Upper lobe of right lung (tissue), 1 donor: ENCODE results near the gene TMEM44. TPM values are rescaled to one million over a fixed set of nuclear protein-coding genes. Genes with fewer than 3 reads are reported as not detected.

Experiments
- ATAC-seq: fragments of 200-7000 bp; cut with Tn5 transposase; one replicate; pipeline ENCODE4 v1.9.1; 2020; ENCODE audit warnings: mild to moderate bottlenecking, moderate library complexity
- DNase-seq: peaks from one replicate; pipeline ENCODE4 v3.0.0-alpha.2; 2020
- H3K27ac ChIP-seq: fragments of 200-600 bp; one replicate; pipeline ENCODE4 v1.8.0; 2022
- H3K27me3 ChIP-seq: fragments of 200-600 bp; one replicate; pipeline ENCODE4 v1.8.0; 2022; ENCODE audit warnings: mild to moderate bottlenecking
- H3K36me3 ChIP-seq: fragments of 200-600 bp; one replicate; pipeline ENCODE4 v1.8.0; 2022
- H3K4me1 ChIP-seq: fragments of 200-600 bp; one replicate; pipeline ENCODE4 v1.8.0; 2022
- H3K4me3 ChIP-seq: fragments of 200-600 bp; one replicate; pipeline ENCODE4 v1.8.0; 2022; ENCODE audit warnings: mild to moderate bottlenecking
- H3K9me3 ChIP-seq: fragments of 200-600 bp; one replicate; pipeline ENCODE4 v1.8.0; 2022
- intact Hi-C: fragments of 100-400 bp; cut with DNase I; formaldehyde crosslinking; loops from one replicate; pipeline ENCODE4 v1.11.0; 2022
- total RNA-seq: library from RNA; stranded (reverse); fragmentation: NEBNext Ultra II Directional; extraction: Animal tissue kit (Norgen Biotek cat#: 25700); gene quantifications from one replicate; pipeline ENCODE4 v1.2.1, GENCODE V29; 2021
- TF ChIP-seq, protein P1 (sequence below): fragments of 200-600 bp; IDR thresholded peaks from one replicate; pipeline ENCODE4 v1.8.0; 2022; ENCODE audit warnings: antibody characterized with exemption
- donor health status: DM: no; HTN: yes; CAD: no; lungs with severe emphysema.

Gene TMEM44
- total RNA-seq, 1 donor from 2014 or later: 25.3 TPM

DNA sequence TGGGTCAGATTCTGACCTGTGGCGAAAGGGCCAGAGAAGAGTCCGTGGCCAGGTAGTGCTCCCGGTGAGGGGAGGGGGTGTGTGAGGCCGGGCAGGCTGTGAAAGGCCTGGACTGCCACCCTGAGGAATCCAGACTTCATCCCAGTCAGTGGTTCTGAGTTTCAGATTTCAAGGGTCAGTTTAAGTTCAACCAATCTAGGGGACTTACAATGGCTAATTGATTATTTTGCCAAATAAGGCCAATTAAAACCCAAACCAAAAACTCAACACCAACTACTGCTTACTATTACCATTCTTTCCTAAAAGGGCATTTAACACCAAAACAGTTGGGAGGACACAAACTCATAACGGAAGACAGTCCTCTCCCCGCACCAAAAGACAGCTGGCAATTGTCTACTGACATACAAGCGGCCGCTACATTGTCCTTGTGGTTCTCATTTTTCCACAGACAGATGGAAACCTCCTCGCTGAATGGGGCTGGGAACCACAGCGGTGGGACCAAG lies 30.5 kb downstream of the TMEM44 start:
- DNase-seq: no peak
- H3K9me3 ChIP-seq: no peaks in the 10 kb centered on the region
- intact Hi-C loops: no loop called here
- H3K36me3 ChIP-seq: no peaks in the 10 kb centered on the region
- H3K27ac ChIP-seq: no peak overlapping the region
- H3K27me3 ChIP-seq: no peaks in the 10 kb centered on the region
- TF ChIP-seq, protein P1, sequence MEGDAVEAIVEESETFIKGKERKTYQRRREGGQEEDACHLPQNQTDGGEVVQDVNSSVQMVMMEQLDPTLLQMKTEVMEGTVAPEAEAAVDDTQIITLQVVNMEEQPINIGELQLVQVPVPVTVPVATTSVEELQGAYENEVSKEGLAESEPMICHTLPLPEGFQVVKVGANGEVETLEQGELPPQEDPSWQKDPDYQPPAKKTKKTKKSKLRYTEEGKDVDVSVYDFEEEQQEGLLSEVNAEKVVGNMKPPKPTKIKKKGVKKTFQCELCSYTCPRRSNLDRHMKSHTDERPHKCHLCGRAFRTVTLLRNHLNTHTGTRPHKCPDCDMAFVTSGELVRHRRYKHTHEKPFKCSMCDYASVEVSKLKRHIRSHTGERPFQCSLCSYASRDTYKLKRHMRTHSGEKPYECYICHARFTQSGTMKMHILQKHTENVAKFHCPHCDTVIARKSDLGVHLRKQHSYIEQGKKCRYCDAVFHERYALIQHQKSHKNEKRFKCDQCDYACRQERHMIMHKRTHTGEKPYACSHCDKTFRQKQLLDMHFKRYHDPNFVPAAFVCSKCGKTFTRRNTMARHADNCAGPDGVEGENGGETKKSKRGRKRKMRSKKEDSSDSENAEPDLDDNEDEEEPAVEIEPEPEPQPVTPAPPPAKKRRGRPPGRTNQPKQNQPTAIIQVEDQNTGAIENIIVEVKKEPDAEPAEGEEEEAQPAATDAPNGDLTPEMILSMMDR: no peak
- H3K4me3 ChIP-seq: no peak overlapping the region
- no peaks in the 10 kb centered on the region for H3K4me1 ChIP-seq
- ATAC-seq: no peak

DNA sequence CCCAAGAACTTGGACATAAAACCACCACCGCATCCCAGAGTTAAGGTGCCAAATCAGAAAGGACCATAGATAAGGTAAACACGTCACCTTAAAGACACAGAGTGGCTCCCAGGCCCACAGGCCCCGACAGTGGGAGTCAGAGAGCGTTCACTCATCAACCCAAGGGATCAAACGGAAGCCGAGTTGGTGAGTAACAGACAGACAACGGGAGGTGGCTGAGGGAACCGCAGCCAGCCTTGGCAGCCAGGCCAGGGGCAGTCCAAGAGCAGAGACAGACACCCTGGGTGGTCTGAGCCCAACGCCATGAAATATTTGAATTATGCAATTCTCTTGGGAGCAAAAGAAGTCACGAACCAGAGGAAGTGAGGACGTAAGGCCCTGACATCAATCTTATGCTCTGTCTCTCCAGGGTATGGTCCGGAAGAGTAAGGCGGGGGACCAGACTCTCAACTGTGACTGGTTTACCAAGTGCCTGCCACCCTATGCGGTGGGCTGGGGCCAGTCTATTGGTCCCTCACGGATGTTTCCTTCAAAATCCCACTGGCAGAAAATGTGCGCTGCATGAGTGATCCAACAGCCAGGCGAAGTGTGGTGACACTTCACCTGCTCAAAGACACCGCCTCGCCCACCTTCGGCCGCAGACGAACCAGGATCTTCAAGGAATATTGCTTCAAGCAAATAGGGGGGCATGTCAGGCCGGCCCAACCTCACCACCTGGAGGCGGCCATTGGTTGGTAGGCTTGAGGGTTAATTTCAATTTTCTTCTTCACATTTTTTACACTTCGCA lies 34.3 kb downstream of the TMEM44 start:
- H3K27me3 ChIP-seq: no peaks in the 10 kb centered on the region
- H3K36me3 ChIP-seq: no peaks in the 10 kb centered on the region
- DNase-seq (no peak), ATAC-seq (no peak)
- intact Hi-C loops: no loop called here
- no peak overlapping the region for H3K4me3 ChIP-seq
- H3K9me3 ChIP-seq: no peaks in the 10 kb centered on the region
- no peaks in the 10 kb centered on the region for H3K4me1 ChIP-seq
- H3K27ac ChIP-seq: no peak overlapping the region
- TF ChIP-seq, protein P1: no peak

DNA sequence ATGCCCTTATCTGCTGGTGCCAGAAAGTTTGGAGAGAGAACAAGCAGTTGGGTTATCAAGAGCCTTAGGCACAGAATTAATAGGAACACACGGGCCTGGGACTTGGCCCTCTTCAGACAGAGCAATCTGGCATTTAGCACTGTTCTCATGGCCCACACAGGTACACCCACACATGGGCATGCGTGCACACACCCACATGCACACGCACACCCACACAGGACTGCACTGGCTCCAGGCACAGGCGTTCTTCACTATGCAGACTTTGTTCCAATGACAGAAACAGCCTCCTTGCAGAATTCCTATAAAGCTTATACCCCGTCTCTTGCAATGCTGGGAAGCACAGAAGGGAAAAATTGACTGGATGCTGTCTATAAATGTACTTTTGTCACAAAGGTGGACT lies 36.3 kb downstream of the TMEM44 start:
- TF ChIP-seq, protein P1: no peak
- no peaks in the 10 kb centered on the region for H3K27me3 ChIP-seq
- DNase-seq (no peak), ATAC-seq (no peak)
- H3K27ac ChIP-seq: no peak overlapping the region
- intact Hi-C loops: no loop called here
- H3K4me3 ChIP-seq: no peak overlapping the region
- H3K4me1 ChIP-seq: no peaks in the 10 kb centered on the region
- no peaks in the 10 kb centered on the region for H3K36me3 ChIP-seq
- no peaks in the 10 kb centered on the region for H3K9me3 ChIP-seq

DNA sequence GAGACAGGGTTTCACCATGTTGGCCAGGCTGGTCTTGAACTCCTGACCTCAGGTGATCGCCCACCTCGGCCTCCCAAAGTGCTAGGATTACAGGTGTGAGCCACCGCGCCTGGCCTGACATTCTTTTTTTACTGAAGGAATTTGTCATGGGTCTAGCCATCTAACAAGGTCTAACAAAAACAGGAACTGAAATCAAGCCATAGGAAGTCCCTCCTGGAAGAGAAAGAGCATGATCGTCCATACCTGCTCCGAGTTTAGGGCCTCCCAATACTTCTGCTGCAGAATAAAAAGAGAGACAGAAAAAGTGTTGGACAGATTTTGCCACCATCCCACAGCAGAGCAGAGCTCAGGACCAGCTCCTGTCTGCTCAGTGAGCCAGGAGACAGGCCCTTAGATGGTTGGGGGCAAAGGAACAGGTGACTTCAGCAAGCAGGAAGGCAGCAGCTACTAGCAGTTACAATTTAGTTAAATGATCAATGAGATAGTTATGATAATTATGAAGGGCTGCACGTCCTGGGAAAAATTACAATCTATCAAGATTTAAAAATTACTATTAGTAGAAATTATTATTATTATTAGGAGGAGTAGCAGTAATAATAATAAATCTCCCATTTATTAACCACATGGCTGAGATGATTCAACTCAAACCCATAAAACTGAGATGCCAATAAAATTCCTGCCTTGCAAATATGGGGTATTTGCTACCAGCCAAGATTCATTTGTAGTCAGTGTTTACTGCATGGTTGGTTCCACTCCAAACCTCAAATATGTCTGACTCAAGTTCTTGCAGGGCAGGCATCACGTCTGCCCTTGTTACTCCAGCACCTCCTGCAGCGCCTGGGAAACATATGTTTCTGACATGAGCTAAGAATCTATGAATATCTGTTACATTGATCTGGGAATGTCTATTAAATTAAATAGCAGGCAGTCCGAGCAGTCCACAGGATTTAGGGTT lies 40.1 kb downstream of the TMEM44 start:
- DNase-seq (no peak), ATAC-seq (peak; percentile 60)
- Histone ChIP-seq H3K4me3 (no peak overlapping the region), H3K27me3 (no peaks in the 10 kb centered on the region), H3K4me1 (no peaks in the 10 kb centered on the region), H3K9me3 (no peaks in the 10 kb centered on the region), H3K27ac (no peak overlapping the region), H3K36me3 (no peaks in the 10 kb centered on the region)
- TF ChIP-seq, protein P1: no peak
- intact Hi-C loops: loop anchor here (5.0 kb wide), 1 partner anchor 121 kb away; no protein-coding TSS in a partner anchor

DNA sequence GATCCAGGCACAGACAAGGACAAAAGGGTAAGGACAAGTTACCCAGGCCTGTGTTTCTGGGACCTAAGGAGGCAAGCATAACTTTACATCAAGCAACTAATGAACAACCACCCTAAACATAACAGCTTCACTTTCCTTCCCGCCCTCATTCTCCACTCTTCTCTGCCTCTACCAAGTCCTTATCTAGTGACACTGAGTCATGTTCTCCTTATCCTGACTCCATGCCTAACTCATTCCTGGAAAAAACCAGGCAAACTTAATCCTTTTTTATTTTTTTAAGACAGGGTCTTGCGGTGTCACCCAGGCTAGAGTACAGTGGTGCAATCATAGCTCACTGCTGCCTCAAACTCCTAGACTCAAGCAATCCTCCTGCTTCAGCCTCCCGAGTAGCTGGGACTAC lies 44.5 kb downstream of the TMEM44 start:
- intact Hi-C loops: no loop called here
- no peaks in the 10 kb centered on the region for H3K36me3 ChIP-seq
- peaks cover 15% of the 10 kb centered on the region for H3K4me1 ChIP-seq
- no peaks in the 10 kb centered on the region for H3K27me3 ChIP-seq
- DNase-seq (no peak), ATAC-seq (no peak)
- H3K4me3 ChIP-seq: no peak overlapping the region
- H3K27ac ChIP-seq: no peak overlapping the region
- no peaks in the 10 kb centered on the region for H3K9me3 ChIP-seq
- TF ChIP-seq, protein P1: no peak
